Measurements from ENCODE around the gene HDAC4.

HDAC4 gene

DNA sequence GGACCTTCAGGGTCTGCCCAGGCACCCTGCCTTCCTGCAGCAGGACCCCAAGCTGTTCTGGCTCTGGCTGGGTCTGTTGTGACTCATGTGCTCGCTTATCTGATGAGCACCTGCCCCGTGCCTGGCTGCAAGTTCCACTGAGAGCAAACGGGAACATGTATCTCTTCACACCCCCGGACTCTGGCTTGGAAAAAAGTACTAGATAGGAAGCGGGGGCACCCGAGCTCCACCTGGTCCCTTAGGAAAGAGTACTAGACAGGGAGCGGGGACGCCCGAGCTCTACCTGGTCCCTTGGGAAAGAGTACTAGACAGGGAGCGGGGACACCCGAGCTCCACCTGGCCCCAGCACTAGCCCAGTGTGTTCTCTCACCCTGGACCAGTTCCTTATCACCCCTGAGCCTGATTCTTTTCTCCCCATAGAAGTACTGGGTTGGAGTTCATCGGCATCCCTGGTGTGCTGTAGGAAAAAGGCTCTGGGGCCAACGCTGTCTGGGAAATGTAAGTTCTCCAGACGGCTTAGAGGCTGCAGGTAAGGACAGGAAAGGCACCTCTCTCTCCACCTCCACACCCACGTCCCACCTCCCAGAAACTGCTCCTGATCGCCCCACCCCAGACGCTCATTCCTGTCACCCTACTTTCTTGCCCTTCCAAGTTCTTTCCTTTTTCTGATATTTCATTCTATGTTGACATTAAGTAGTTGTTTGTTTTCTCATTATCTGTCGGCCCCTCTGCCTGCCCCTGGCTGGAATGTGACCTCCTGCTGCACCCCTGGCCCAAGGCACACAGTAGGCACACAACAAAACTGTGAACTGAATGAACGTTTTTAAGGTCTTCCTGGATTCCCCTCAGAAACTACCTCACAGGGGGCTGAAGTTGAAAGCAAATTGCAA is 40.2 kb downstream of the HDAC4 start:
- Histone ChIP-seq H4K20me1 (ENCODE audit: insufficient read depth, low read length) (no peaks in the 10 kb centered on the region), H3K9me3 (ENCODE audit: low read length) (no peaks in the 10 kb centered on the region), H3K4me2 (ENCODE audit: low read length) (no peak overlapping the region), H3K27me3 (ENCODE audit: insufficient read depth, low read length) (no peaks in the 10 kb centered on the region), H3F3A (ENCODE audit: insufficient read depth, low read length) (no peaks in the 10 kb centered on the region), H3K4me3 (ENCODE audit: low read depth, low read length, poor library complexity, severe bottlenecking) (no peak overlapping the region), H3K4me1 (ENCODE audit: insufficient read depth, low read length, severe bottlenecking) (no peaks in the 10 kb centered on the region), H3K36me3 (ENCODE audit: insufficient read depth, low read length) (no peaks in the 10 kb centered on the region), H3K27ac (ENCODE audit: low read depth, low read length, poor library complexity, severe bottlenecking) (no peak overlapping the region), H3K79me2 (ENCODE audit: insufficient read depth, low read length) (no peaks in the 10 kb centered on the region), H3K9ac (ENCODE audit: low read length) (no peak overlapping the region), H2AFZ (ENCODE audit: low read length) (no peak overlapping the region), H3K9me2 (ENCODE audit: low read depth, low read length) (no peaks in the 10 kb centered on the region)
- TF ChIP-seq CTCF (IDR thresholded peaks at IDR 0.05; ENCODE audit: low read length) (no peak), EZH2 (IDR thresholded peaks at IDR 0.05; ENCODE audit: borderline replicate concordance, low read length) (no peak)

DNA sequence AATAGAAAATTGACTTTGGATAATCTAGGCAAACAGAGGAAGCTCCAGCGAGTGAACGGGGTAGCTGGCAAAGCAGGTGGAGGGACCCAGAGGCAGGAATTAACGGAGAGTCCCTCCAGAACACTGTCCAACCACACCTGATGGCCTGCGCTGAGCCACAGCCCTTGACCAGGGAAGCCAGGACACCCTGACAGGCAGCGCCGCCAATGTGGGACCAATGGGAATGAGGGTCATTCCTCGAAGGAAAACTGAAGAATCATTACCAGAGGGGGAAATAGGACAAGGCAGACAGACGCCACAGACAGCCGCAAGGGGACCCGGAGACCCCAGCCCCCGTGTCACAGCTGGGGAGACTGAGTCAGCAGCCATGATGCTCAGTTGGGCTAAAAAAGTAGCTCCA is 40.8 kb downstream of the HDAC4 start:
- TF ChIP-seq EZH2 (IDR thresholded peaks at IDR 0.05; ENCODE audit: borderline replicate concordance, low read length) (no peak), CTCF (IDR thresholded peaks at IDR 0.05; ENCODE audit: low read length) (no peak)
- Histone ChIP-seq H4K20me1 (ENCODE audit: insufficient read depth, low read length) (no peaks in the 10 kb centered on the region), H3F3A (ENCODE audit: insufficient read depth, low read length) (no peaks in the 10 kb centered on the region), H3K4me2 (ENCODE audit: low read length) (no peak overlapping the region), H3K9me2 (ENCODE audit: low read depth, low read length) (no peaks in the 10 kb centered on the region), H3K4me1 (ENCODE audit: insufficient read depth, low read length, severe bottlenecking) (no peaks in the 10 kb centered on the region), H3K27ac (ENCODE audit: low read depth, low read length, poor library complexity, severe bottlenecking) (no peak overlapping the region), H2AFZ (ENCODE audit: low read length) (no peak overlapping the region), H3K36me3 (ENCODE audit: insufficient read depth, low read length) (no peaks in the 10 kb centered on the region), H3K27me3 (ENCODE audit: insufficient read depth, low read length) (no peaks in the 10 kb centered on the region), H3K9ac (ENCODE audit: low read length) (no peak overlapping the region), H3K9me3 (ENCODE audit: low read length) (peaks cover 4% of the 10 kb centered on the region; the same call in 1 of the 2 replicates), H3K4me3 (ENCODE audit: low read depth, low read length, poor library complexity, severe bottlenecking) (no peak overlapping the region), H3K79me2 (ENCODE audit: insufficient read depth, low read length) (no peaks in the 10 kb centered on the region)

DNA sequence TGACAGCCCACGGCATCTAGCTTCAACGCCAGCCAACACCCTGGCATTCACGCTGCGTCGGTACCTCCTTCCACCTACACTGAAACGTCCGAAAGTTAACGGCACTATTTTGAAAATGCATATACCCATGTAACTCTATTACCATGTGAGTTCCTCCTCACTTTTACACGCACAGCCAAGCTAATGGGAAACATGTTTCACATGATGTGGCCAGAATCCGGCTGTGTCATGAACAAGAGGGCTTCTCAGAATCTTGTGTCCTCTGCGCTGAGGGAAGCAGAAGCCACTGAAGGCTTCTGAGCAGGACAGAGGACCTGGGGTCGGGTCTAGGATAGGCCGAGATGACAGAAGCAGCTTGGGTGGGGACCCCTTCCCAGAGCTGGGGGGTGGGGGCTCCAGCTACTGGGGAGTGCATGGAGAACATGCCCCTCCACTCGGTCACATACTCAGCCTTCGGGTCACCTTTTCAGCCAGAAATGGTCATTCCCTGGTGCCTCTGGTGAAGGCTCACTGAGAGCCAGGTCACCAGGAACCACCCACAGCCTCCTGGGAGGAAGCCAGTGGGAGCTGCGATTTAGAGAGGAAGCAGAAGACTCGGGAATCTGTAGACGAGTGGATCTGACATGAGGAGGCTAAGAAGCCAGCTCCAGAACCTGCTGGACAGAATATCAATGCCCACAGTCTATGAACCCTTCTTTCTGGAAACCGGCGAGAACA is 41.5 kb downstream of the HDAC4 start:
- Histone ChIP-seq H2AFZ (ENCODE audit: low read length) (no peak overlapping the region), H3K27me3 (ENCODE audit: insufficient read depth, low read length) (no peaks in the 10 kb centered on the region)

More for the DNA sequence above, 41.5 kb downstream of the HDAC4 start:
- Histone ChIP-seq H3K27ac (ENCODE audit: low read depth, low read length, poor library complexity, severe bottlenecking) (no peak overlapping the region), H3K4me3 (ENCODE audit: low read depth, low read length, poor library complexity, severe bottlenecking) (no peak overlapping the region), H3K9me3 (ENCODE audit: low read length) (peaks cover 9% of the 10 kb centered on the region; the same call in 1 of the 2 replicates), H3K79me2 (ENCODE audit: insufficient read depth, low read length) (no peaks in the 10 kb centered on the region), H4K20me1 (ENCODE audit: insufficient read depth, low read length) (no peaks in the 10 kb centered on the region), H3K36me3 (ENCODE audit: insufficient read depth, low read length) (no peaks in the 10 kb centered on the region), H3F3A (ENCODE audit: insufficient read depth, low read length) (no peaks in the 10 kb centered on the region), H3K4me2 (ENCODE audit: low read length) (no peak overlapping the region), H3K9ac (ENCODE audit: low read length) (no peak overlapping the region), H3K4me1 (ENCODE audit: insufficient read depth, low read length, severe bottlenecking) (no peaks in the 10 kb centered on the region), H3K9me2 (ENCODE audit: low read depth, low read length) (no peaks in the 10 kb centered on the region)
- TF ChIP-seq EZH2 (IDR thresholded peaks at IDR 0.05; ENCODE audit: borderline replicate concordance, low read length) (no peak), CTCF (IDR thresholded peaks at IDR 0.05; ENCODE audit: low read length) (no peak)
